Measurements from ENCODE around the gene DNHD1.

DNHD1 gene

DNA sequence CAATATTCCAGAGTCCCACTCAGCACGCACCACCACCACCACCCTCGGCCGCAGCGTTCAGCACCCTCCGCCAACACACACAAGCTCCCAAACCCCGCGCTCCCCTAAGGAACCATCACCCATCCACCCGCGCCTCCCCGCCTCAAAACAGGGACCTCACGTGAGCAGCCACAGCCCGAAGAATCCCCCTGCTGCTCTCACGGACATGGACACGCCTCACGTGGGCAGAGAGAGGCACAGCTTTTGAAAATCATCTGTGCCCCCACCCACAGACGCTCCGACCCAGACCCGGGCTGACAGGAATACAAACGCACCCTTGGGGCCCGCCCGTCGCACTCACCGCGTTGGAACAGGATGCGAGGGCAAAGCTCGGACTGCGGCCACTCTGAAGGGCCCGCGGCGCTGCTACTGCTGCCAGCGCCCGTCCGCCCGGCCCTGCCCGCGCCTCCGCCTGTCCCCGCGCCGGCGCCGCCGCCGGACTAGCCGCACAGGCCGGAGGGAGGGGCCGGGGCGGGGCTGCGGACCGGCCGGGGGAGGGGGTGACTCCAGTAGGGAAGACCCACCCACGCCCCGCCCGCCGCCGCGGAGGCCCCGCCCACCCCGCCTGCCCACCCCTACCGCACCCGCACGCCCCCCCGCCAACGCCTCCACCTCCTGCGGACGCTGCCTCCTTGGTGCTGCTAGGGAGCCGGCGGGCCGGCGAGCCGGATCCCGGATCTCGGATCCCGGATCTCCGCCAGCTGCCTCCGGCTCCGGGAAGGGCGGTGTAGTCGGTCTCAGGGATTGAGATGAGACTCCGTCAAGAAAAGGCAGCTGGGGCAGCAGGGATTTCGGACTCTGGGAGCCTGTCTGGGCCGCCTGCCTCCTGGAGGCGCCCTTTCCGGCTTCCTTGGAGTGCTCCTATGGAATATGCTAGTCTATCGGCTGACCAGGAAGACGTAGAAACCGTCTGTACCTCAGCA lies 23.3 kb upstream of the DNHD1 start, which contains the start of gene TRIM3:
Gene TRIM3, minus strand, starts transcription at position 491 of the 962 bp plus-strand sequence. CDS start 8,246 bp downstream, outside the sequence.
- TF ChIP-seq, protein P1, sequence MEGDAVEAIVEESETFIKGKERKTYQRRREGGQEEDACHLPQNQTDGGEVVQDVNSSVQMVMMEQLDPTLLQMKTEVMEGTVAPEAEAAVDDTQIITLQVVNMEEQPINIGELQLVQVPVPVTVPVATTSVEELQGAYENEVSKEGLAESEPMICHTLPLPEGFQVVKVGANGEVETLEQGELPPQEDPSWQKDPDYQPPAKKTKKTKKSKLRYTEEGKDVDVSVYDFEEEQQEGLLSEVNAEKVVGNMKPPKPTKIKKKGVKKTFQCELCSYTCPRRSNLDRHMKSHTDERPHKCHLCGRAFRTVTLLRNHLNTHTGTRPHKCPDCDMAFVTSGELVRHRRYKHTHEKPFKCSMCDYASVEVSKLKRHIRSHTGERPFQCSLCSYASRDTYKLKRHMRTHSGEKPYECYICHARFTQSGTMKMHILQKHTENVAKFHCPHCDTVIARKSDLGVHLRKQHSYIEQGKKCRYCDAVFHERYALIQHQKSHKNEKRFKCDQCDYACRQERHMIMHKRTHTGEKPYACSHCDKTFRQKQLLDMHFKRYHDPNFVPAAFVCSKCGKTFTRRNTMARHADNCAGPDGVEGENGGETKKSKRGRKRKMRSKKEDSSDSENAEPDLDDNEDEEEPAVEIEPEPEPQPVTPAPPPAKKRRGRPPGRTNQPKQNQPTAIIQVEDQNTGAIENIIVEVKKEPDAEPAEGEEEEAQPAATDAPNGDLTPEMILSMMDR (IDR thresholded peaks at IDR 0.05; ENCODE audit: low read depth, low read length), result peak; percentile 59

GRCh38 chr11:6474413-6474792 lies 22.7 kb upstream of the DNHD1 start:
- DNase-seq (ENCODE audit: extremely low read depth, low read depth), result no peak
- TF ChIP-seq, protein P1 (IDR thresholded peaks at IDR 0.05; ENCODE audit: low read depth, low read length), result no peak

More for the DNA sequence above, 23.3 kb upstream of the DNHD1 start, which contains the start of gene TRIM3:
- DNase-seq (ENCODE audit: extremely low read depth, low read depth), result peak; percentile 78

GRCh38 chr11:6474806-6475500 lies 22.1 kb upstream of the DNHD1 start:
- TF ChIP-seq, protein P1 (IDR thresholded peaks at IDR 0.05; ENCODE audit: low read depth, low read length), result no peak

GRCh38 chr11:6475936-6476335 lies 21.1 kb upstream of the DNHD1 start:
- TF ChIP-seq, protein P1 (IDR thresholded peaks at IDR 0.05; ENCODE audit: low read depth, low read length), result no peak
- no peak for DNase-seq (ENCODE audit: extremely low read depth, low read depth)

More at GRCh38 chr11:6474806-6475500, 22.1 kb upstream of the DNHD1 start:
- DNase-seq (ENCODE audit: extremely low read depth, low read depth), result no peak

- DNase-seq (ENCODE audit: extremely low read depth, low read depth), result no peak
- TF ChIP-seq, protein P1 (IDR thresholded peaks at IDR 0.05; ENCODE audit: low read depth, low read length), result no peak
Observed at GRCh38 chr11:6476571-6476970, 20.5 kb upstream of the DNHD1 start.

DNA sequence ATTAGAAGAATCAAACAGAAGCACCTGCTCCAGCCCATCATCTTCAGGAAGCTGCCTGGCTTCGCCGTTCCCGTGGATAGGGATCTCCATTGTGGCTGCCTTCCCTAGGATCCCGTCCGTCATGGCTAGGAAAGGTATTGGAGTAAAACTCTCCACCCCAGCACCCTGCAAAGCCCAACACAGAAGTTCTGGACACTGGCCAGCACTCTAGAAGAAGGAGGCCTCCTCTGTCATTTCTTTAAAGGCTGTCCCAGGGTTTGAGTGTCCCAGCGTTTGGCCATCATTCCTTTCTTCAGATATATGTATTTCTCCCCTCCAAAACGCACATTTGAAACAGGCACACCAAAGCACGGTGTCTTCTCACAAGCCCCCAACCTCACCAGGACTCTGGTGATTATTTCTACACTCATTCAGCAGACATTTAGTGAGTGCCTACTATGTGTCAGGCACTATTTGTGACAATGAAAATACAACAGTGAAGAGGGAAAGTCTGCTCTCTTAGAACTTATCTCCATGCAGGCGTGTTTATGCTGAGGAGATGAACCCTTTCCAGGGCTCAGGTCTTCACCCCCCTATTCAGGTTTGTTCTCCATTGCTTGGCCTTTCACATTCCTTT lies 16.7 kb upstream of the DNHD1 start:
- TF ChIP-seq, protein P1 (IDR thresholded peaks at IDR 0.05; ENCODE audit: low read depth, low read length), result no peak
- DNase-seq (ENCODE audit: extremely low read depth, low read depth), result no peak
